HG03196 (cell line): ENCODE data around the gene ARID5A.
"Not testable (repeated sequence)": the region's sequence is repeated elsewhere in the genome, so short reads cannot be mapped to it uniquely, and the experiment has no call there.

Experiments
- ATAC-seq: cut with Tn5 transposase; IDR thresholded peaks from one replicate; pipeline ENCODE4 v1.9.1; 2021; ENCODE audit not compliant: unreplicated experiment

Gene ARID5A, protein sequence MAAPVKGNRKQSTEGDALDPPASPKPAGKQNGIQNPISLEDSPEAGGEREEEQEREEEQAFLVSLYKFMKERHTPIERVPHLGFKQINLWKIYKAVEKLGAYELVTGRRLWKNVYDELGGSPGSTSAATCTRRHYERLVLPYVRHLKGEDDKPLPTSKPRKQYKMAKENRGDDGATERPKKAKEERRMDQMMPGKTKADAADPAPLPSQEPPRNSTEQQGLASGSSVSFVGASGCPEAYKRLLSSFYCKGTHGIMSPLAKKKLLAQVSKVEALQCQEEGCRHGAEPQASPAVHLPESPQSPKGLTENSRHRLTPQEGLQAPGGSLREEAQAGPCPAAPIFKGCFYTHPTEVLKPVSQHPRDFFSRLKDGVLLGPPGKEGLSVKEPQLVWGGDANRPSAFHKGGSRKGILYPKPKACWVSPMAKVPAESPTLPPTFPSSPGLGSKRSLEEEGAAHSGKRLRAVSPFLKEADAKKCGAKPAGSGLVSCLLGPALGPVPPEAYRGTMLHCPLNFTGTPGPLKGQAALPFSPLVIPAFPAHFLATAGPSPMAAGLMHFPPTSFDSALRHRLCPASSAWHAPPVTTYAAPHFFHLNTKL

DNA sequence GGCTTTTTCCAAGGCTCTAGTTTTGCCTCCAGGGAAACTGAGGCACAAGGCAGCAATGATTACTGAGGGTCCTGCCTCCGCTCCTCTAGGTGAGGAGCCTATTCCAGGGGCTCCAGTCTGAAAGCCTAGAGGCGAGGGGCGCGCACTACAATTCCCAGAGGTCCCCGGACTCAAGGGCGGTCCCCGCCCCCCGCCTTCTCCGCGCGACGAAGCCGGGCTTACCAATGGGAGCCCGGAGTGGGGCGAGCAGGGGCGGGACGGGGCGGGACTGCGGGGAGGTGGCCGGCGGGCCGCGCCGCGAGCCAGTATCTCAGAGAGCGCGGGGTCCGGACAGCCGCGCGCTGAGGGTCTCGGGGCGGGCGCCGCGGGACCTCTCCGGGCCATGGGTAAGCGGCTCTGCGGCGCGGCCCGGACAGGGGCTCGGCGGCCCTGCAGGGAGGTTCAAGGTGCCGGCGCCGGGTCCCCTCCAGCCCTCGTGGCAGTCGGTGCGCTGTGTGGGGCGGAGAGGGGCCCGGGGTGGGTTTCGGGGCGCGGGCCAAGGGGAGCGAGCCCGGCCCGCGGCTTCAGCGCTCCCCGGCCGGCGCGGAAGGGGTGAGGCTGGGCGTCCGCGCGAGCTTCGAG lies at the start of gene ARID5A:
ARID5A (plus strand) TSS at position 308 of the 621 bp plus-strand sequence; CDS start at position 383, 75 bp downstream.
- peak; percentile 42 for ATAC-seq

DNA sequence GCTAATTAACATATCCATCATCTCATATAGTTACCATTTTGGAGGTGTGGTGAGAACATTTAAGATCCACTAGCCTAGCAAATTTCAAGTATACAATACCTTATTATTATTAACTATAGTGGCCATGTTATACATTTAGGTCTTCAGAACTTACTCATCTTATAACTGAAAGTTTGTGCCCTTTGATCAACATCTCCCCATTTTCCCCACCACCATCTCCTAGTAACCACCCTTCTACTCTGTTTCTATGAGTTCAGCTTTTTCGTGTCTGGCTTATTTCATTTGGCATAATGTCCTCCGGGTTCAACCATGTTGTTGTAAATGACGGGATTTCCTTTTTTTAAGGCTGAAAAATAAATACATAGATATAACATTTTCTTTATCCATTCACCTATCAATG lies 47.3 kb upstream of the ARID5A start:
- no peak for ATAC-seq

DNA sequence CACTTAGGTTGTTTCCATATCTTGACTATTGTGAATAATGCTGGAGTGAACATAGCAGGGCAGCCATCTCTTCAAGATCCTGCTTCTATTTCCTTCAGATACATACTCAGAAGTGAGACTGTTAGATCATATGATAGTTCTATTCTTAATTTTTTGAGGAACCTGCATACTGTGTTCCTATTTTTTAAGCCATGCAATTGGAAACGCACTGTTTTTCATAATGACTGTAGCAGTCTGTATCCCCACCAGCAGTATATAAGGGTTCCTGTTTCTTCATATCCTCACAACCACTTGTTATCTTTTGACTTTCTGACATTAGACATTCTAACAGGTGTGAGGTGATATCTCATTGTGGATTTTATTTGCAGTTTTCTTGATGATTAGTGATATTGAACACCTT lies 46.9 kb upstream of the ARID5A start:
- ATAC-seq, result no peak

DNA sequence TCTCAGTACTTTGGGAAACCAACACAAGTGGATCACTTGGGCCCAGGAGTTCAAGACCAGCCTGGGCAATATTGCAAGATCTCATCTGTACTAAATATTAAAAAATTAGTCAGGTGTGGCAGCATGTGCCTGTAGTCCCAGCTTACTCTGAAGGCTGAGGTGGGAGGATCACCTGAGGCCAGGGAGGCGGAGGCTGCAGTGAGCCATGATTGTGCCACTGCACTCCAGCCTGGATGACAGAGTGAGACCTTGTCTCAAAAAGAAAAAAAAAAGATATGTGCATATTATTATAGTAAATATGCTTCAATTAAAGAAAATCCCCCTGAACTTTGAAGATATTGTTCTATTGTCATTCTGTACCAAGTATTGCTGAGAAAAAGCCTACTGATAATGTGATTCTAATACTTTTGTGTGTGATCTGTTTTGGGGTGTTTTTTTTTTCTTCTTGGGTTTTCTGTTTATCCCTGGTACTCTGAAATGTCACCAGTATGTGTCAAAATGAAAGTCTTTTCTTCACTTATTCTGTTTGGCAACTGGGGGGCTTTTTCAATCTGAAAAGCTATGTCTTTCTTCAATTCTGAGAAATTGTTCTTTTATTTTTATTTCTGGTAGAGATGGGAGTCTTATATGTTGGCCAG lies 44.6 kb upstream of the ARID5A start:
- ATAC-seq, result no peak

DNA sequence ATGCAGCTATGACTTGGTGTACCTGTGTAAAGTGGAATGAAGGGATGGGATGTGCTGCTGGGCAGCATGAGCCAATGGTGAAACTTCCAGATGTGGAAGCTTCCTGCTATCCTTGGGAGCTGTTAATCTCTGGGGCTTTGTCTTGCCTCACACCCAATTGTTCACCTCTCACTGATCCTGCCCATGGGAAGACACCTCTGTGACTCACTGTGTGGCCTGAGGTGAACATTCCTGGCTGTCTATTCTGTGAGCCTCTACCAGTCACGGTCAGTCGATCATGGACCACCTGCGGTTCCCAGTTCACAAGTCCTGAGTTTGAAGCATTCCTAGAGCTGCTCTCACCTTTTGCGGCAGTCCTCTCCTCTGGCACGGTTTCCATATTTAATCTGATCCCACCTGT lies 43.5 kb upstream of the ARID5A start:
- no peak for ATAC-seq

DNA sequence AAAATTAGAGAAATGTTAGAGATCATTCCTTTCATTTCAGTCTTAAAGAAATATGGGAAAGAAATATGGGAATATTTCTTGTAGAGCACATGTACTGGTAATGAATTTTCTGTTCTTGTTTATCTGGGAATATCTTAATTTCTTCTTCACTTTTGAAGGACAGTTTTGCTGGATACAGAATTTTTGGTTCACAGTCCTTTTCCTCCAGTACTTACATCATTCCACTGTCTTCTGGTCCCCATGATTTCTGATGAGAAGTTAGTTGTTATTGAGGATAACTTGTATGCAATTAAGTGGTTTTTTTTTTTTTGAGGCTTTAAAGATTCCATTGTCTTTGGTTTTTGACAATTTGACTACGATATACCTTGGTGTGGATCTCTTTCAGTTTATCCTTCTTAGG lies 42.4 kb upstream of the ARID5A start:
- ATAC-seq, result no peak

DNA sequence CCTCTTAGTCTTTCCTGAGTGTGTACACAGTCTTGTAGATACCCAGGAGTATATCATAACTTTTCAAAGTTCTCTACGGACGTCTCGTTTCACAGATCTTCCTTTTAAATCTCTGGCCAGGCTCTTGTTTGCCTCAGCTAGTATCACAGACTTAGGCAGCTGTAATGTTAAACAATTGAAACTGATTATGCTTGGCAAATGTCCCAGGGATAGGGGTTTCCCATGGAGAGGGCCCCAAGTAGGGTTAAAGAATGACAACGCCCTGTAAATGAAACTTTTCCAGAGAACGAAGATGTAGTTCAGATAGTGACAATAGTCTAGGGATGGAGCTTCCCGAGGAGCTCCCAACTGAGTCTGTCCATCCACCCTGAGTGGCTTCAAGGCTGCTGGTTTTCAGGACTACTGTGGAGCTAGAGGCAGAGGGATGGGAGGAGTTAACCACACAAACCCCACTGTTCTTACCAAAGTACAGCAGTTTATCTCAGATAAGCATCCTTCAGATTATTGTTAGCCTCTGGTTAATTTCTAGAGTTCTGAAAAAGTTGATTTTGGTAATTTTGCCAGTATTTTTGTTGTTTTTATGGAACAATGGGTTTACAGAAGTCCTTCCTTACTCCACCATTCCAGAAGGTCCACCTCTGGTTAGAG lies 40.4 kb upstream of the ARID5A start:
- no peak for ATAC-seq

DNA sequence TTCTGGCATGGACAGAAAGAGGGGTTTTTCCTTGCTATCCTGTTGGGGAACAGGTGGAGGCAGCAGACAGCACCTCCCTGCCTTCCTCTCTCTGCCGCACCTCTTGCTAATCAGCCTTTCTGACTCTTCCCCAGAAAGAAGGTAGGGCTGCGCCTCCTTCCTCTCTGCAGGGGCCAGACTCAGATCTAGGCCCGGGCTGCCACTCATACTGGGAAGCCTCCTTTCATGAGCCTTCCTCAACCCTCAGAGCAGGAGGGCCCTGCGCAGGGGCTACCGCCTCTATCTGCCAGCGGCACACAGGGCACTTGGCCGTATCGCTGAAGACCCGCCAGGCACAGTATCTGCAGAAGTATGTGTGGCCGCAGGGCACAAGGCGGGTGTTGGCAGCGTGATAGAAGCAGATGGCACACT lies 38.5 kb upstream of the ARID5A start:
- ATAC-seq, result no peak

DNA sequence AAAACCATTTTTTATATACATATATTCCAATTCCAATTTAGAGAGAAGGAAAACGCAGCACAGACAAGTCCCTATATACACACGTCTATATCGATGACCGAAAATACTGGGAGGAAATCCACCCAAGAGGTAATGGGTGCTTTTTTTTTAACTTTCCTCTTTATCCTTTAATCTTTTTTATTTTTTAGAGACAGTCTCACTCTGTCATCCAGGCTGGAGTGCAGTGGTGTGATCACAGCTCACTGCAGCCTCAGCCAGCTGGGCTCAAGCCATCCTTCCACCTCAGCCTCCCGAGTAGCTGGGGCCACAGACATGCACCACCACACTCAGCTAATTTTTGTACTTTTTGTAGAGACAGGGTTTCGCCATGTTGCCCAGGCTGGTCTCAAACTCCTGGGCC lies 37.9 kb upstream of the ARID5A start:
- ATAC-seq, result not testable (repeated sequence)

DNA sequence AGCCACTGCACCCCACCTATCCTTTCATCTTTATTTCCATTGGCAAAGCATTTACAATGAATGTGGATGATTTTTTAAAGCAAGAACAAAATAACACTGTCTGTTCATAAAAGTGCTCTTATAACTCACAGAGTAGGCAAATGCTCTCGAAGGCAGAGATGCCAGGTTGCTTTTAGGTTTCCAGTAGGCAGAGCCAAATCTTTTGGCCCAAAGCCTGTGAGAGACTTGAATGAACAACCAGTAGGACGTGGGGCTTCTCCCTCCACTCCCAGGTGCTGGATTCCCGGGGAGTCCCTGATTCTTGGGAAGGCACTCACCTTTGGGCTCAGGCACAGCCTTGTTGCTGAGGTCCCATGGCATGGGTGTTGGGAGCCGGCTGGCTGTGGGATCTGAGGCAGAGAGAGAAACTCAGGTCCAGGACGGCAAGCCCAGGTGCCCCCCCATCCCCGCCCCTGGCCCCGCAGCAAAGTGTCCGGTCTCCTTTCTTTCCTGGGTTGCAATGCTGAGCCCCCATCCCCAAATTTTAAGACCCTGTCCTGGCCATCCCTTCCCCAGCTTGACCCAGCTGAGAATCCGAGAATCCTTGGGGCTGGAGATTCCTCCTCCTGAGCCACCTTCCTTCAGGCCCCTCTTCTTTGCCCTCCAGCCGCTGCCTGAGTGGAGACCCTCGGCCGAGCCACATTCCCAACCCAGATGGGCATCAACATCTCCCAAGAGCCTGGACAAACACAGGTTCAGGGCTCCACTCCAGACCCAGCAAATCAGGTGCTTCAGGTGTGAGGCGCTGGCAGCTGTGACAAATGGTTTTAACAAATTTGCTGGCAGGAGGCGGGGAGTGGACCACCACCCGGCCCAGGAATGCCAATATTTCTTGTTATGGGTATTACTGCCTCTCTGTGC lies 37.2 kb upstream of the ARID5A start:
- no peak for ATAC-seq

DNA sequence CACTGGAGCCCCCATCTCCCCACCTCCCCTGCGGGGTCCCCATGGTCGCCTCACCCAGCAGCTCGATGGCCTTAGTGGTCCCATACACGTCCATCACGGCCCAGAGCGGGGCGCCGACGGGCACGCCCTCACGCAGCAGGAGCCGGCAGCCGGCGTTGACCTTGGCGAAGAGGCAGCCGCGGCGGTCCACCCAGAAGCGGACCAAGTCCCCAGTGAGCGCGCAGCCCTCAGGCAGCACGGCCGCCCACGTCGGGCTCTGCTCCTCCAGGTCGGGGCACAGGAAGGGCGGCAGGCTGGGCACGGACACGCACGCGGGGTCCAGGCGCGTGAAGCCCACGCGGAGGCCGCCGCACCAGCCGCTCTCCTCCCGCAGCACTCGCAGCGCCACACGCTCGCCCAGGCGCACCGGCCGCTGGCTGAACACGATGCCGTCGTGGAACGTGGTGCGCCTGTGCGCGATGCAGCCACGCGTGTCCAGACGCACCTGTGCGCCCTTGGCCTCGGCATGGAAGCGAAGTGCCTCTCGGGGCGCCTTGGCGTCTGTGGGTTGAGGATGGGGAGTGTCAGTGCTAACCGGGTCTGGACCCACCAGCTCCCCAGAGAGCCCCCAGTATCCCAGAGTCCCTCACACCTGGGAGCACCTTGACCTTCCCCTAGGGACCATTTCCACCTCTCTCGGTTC lies 36.0 kb upstream of the ARID5A start:
- ATAC-seq, result no peak

DNA sequence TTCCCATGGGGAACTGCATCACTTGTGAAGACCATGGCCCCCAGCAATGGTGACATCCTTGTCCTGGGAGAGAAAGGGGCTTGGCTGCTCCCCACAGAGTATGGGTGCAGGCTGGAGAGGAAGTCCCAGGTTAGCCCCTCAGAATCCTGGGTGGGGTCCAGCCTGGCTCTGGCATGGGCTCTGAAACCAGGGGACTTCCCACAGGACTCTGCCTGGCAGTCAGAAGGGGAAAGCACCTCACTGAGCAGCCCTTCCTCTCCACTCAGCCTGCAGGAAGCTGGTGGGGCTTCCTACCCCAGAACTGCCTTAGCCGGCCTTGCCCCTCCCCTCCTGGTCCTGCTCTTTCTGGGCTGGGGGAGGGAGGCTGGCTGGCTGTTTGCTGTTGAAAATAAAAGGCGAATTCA lies 35.1 kb upstream of the ARID5A start:
- peak; percentile 36 for ATAC-seq

DNA sequence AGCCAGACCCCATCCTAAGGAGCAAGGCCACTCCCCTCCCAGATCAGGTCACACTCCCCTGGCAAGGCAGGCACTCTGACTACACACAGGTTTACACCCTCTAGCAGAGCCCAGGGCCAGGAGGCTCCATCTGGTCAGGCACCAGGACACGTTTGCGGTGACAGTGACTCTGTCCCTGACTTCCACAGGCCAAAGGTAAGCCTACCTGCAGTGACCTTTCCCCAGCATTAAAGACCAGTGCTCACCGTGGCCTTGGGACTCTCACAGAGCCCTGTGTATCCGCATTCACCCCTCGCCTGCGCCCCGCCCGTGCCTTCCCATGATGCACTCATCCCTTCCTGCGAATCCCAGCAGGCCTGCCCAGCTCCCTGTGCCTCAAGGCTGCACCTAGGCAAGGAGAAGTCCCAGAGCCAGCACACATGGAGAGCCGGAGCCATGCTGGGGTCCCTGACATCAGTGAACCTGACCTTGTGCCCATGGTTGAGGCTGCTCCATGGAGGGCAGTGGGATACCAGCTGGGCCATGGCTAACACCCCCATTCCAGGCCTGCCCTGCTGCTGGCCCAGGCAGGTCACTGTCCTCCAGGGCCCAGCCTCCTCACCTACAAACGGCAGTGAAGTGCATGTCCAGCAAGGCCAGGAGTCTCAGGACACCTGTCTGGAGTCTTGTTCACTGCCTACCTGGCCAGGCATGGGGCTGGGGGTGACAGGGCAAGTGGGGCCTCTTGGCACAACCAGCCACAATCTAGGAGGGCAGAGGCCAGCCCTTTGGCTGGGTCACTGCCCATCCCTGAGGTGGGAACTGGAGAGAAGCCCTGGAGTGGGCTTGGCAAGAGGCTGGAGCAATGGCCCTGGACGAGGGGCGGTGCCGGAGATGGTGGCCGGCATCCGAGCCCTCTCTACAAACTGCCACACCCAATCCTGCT lies 34.4 kb upstream of the ARID5A start:
- ATAC-seq, result peak; percentile 12

DNA sequence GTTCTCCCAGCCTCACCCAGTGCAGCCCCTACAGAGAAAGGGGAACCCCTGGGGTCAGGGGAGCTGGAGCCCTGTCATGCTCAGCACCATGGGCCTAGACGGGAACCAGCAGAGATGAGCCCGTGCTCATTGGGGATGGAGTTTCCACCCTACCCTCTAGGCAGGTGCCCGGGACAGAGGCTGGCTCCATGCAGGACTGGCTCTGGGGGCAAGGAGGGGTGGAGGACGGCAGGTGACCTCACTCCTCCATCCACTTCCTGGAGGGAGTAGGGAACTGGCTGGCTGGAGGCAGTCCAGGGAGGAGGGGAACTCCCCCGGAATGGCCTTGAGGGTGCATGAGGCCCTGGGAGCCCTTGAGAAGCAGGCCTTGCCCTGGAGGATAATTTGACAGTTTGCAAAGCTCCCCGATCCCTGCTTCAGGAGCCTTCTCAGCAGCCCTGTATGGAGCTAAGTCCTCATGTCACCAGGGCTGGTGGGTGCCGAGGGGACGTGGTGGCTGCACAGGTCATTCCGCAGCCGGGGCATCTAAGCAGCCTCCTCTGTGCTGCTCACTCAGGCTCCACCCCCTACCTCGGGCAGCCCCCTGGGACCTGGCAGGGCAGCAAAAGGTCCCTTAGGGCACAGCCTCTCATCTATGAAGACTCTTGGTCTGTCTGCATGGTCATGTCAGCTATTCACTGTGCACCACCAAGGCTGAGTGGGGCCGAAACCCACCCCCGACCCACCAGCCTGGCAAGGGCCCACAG lies 33.5 kb upstream of the ARID5A start:
- ATAC-seq, result no peak

DNA sequence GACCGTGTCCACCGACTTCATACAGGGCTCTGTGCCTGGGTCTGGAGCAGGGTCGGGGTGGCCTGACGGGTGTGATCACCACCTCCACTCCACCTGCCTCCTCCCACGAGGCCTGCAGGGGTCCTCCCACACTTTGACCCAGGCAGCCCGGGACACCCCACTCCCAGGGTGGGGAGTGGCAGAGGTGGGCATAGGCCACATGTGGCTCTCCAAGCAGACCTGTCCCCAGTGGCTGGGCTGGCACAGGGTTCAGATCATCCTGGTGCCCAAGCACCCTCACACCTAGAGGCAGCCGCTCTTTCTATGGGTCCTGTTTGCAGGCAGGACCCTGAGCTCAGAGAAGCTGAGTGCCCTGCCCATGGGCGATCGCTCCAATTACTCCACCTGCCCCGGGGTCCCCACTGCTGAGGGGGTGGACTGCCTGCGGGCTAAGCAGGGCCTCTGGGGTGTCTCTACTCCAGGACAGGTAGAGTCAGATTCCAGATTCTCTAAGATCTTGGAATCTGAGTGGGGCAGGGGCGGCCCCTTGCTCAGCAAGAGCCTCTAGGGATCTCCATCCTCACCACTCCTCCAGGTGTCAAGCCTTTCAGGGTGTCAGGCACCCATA lies 32.8 kb upstream of the ARID5A start:
- no peak for ATAC-seq

DNA sequence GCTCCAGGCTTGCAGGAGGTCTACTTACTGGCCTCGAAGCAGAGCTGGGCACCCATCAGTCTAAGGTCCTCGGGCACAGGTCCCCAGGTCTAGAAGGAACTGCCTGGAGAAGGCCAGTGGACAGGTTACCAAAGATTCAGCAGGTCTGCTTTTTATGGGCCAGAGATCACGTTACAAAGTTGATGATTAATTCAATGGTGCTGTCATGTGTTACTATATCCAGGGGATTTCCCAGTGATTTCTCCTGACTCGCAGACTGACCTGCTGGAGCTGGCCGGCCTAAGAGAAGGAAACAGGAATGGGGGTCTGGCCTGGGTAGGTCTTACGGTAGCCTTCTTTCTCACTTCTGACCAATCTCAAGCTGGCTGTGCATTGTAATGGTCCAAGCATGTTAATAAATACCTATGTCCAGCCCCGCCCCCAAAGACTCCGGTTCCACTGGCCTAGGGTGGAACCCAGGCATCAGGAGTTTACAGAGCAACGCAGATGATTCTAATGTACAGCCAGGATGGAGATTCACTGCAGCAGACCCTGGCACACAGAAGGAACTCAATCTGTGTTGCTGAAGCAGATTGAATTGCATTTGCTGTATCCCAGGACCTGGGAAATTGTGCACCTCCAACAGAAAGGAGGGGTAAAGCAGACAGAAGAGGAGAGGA lies 31.2 kb upstream of the ARID5A start, which contains the start of gene NEURL3:
NEURL3 (minus strand) TSS at position 127 of the 659 bp plus-strand sequence; CDS start at position 56, 71 bp downstream.
- no peak for ATAC-seq
